HepG2 (cell line): ENCODE data around the gene SBNO1. TPM values are rescaled to one million over a fixed set of nuclear protein-coding genes. Genes with fewer than 3 reads are reported as not detected.
A peak's percentile ranks its signal among the peaks of the same experiment; 100 is the strongest.

Source experiments
- MZF1 ChIP-seq: sonication (generic); formaldehyde crosslinking; IDR thresholded peaks from 2 replicates; pipeline ENCODE4 v1.8.1; 2023; ENCODE audit warnings: mild to moderate bottlenecking, missing genetic modification reagents, borderline replicate concordance
- RAD51 ChIP-seq: fragments of 450-650 bp; IDR thresholded peaks from 2 replicates; pipeline ENCODE4 v1.6.1; 2016; ENCODE audit warnings: borderline replicate concordance
- SALL2 ChIP-seq: sonication (generic); formaldehyde crosslinking; IDR thresholded peaks from 2 replicates; pipeline ENCODE4 v1.8.1; 2023; ENCODE audit warnings: mild to moderate bottlenecking, missing genetic modification reagents, inconsistent platforms
- XRCC5 ChIP-seq: fragments of 200-400 bp; formaldehyde crosslinking; optimal IDR thresholded peaks from 2 replicates; pipeline ENCODE3; 2017; ENCODE audit warnings: mild to moderate bottlenecking, low read length
- ZFP36L2 ChIP-seq: sonication (generic); formaldehyde crosslinking; IDR thresholded peaks from 2 replicates; pipeline ENCODE4 v1.4.0; 2020; ENCODE audit warnings: missing genetic modification reagents
- ZNF121 ChIP-seq: sonication (generic); formaldehyde crosslinking; IDR thresholded peaks from 2 replicates; pipeline ENCODE4 v1.5.0; 2020; ENCODE audit warnings: mild to moderate bottlenecking, missing genetic modification reagents
- ZNF335 ChIP-seq: sonication (generic); formaldehyde crosslinking; IDR thresholded peaks from 2 replicates; pipeline ENCODE4 v1.4.0; 2020; ENCODE audit warnings: missing genetic modification reagents
- polyA plus RNA-seq, 8 experiments: library from polyadenylated mRNA; depleted of rRNA in 3 of 8; stranded (reverse) in 7 of 8; unstranded in 1 of 8; fragments of >200 nt; fragmentation: Illumina TruSeq in 4 of 8; extraction: Trizol in 4 of 8; gene quantifications; 2 replicates each; pipeline versions ENCODE4 v1.2.1 to v1.2.3, GENCODE V29; 2011 to 2016; ENCODE audit warnings: low read depth in 4 of 8, missing spikeins in 1 of 8, mixed read lengths in 1 of 8; ENCODE audit not compliant: insufficient read depth in 1 of 8
- total RNA-seq, 5 experiments: library from RNA; depleted of rRNA; stranded (reverse); fragments of >200 nt; fragmentation: Illumina TruSeq; extraction: Trizol; gene quantifications; 2 replicates each; pipeline ENCODE4 v1.2.3, GENCODE V29; 2016; ENCODE audit warnings: low read depth in 1 of 5
- TF ChIP-seq, protein P1 (sequence below): sonication (generic); formaldehyde crosslinking; IDR thresholded peaks from 2 replicates; pipeline ENCODE4 v1.4.0; 2020; ENCODE audit warnings: mild to moderate bottlenecking, missing genetic modification reagents
- TF ChIP-seq, protein P2 (sequence below): sonication (generic); formaldehyde crosslinking; IDR thresholded peaks from 2 replicates; pipeline ENCODE4 v1.9.0; 2021; ENCODE audit warnings: missing genetic modification reagents, borderline replicate concordance
- TF ChIP-seq, protein P3 (sequence below): sonication (generic); formaldehyde crosslinking; IDR thresholded peaks from 2 replicates; pipeline ENCODE4 v1.4.0; 2020; ENCODE audit warnings: missing genetic modification reagents
- TF ChIP-seq, protein P4 (sequence below): sonication (generic); formaldehyde crosslinking; IDR thresholded peaks from 2 replicates; pipeline ENCODE4 v1.8.0; 2023; ENCODE audit warnings: mild to moderate bottlenecking, missing genetic modification reagents

SBNO1 gene
- total and polyA plus RNA-seq, 2 of the 13 experiments (the other 11 are each of a cell fraction or from before 2014, with no cell fraction given), result 10.9 to 40.2 TPM

DNA sequence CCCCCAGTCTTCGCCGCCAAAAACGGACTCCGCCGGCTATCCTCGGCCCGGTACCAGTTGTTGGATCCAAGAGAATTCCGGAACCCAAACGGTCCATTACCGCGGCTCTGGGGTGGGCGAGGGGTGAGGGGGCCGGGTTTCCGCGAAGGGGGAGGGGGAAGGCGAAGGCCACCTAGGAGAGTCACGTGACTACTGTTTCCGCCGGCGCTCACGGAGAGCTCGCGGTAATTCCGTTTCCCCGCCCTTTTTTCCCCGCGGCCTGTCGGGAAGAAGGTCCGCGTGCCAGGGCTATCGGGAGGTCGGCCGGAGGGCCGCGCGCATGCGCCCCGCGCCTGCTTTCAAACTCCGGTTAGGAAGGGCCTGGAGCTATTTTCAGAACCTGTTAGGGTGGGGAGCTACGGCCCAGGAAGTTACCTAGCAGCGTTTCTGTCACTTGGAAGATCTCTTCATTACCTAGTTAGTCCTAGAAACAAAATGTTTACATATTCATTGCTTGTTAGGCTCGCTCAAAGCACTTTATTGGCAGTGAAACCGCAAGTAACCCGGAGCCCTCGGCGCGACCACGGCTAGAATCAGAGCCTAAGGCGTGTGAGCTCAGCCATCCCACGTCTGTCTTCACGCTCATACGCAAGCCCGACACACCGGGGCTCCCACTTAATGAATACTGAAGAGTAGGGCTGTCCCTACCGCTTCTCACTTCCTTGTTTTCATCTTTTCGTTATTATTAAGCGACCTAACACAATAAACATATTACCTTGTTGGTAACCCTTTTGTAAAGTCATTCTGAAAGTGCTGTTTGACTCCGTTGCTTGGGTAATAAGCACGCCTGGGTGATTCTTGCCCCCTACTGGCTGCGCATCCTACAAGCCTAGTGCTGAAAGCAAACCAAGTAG lies 624 bp upstream of the SBNO1 start (continued):
- TF ChIP-seq, protein P1, sequence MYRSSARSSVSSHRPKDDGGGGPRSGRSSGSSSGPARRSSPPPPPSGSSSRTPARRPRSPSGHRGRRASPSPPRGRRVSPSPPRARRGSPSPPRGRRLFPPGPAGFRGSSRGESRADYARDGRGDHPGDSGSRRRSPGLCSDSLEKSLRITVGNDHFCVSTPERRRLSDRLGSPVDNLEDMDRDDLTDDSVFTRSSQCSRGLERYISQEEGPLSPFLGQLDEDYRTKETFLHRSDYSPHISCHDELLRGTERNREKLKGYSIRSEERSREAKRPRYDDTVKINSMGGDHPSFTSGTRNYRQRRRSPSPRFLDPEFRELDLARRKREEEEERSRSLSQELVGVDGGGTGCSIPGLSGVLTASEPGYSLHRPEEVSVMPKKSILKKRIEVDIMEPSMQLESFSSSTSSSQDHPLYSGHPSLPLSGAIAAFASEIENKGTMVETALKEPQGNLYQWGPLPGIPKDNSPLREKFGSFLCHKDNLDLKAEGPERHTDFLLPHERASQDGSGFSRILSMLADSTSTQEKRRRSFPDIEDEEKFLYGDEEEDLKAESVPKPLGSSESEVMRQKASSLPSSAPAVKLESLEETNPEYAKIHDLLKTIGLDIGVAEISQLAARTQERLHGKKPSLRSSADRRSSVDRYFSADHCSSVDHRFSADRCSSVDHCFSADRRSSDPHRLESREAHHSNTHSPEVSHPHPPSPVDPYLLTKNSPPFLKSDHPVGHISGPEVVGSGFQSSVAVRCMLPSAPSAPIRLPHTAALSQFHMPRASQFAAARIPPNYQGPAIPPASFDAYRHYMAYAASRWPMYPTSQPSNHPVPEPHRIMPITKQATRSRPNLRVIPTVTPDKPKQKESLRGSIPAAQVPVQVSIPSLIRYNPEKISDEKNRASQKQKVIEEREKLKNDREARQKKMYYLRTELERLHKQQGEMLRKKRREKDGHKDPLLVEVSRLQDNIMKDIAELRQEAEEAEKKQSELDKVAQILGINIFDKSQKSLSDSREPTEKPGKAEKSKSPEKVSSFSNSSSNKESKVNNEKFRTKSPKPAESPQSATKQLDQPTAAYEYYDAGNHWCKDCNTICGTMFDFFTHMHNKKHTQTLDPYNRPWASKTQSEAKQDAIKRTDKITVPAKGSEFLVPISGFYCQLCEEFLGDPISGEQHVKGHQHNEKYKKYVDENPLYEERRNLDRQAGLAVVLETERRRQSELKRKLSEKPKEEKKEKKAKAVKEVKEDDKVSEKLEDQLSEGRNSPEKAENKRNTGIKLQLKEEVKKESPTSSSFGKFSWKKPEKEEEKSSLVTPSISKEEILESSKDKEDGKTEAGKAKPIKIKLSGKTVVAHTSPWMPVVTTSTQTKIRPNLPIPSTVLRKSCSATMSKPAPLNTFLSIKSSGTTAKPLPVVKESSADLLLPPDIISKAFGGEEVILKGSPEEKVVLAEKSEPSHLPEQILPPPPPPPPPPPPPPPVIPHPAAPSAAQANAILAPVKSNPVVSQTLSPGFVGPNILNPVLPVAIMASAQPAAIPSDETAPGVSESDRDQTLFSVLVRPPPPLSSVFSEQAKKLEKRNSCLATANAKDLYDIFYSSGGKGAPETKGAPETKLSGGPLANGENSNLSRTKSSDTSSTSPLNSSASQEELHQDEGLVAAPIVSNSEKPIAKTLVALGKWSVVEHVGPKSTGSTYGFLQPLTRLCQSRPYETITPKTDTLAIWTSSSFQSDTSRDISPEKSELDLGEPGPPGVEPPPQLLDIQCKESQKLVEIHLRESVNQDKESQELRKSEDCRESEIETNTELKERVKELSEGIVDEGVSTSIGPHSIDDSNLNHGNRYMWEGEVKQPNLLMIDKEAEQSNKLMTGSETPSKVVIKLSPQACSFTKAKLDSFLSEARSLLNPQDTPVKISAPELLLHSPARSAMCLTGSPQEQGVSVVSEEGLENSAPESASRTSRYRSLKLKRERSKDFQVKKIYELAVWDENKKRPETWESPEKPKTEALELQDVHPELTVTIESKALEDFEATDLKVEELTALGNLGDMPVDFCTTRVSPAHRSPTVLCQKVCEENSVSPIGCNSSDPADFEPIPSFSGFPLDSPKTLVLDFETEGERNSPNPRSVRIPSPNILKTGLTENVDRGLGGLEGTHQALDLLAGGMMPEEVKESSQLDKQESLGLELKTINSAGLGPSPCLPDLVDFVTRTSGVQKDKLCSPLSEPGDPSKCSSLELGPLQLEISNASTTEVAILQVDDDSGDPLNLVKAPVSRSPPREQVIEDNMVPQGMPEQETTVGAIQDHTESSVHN (CRISPR knock-in tag), result no peak
- TF ChIP-seq ZNF335 (CRISPR knock-in tag) (no peak), ZFP36L2 (CRISPR knock-in tag) (no peak), ZNF121 (no peak), XRCC5 (peak; percentile 47), MZF1 (CRISPR knock-in tag) (no peak), SALL2 (CRISPR knock-in tag) (peak; percentile 78; the same call in 1 of the 2 replicates), RAD51 (peak; percentile 97)
- TF ChIP-seq, protein P2, sequence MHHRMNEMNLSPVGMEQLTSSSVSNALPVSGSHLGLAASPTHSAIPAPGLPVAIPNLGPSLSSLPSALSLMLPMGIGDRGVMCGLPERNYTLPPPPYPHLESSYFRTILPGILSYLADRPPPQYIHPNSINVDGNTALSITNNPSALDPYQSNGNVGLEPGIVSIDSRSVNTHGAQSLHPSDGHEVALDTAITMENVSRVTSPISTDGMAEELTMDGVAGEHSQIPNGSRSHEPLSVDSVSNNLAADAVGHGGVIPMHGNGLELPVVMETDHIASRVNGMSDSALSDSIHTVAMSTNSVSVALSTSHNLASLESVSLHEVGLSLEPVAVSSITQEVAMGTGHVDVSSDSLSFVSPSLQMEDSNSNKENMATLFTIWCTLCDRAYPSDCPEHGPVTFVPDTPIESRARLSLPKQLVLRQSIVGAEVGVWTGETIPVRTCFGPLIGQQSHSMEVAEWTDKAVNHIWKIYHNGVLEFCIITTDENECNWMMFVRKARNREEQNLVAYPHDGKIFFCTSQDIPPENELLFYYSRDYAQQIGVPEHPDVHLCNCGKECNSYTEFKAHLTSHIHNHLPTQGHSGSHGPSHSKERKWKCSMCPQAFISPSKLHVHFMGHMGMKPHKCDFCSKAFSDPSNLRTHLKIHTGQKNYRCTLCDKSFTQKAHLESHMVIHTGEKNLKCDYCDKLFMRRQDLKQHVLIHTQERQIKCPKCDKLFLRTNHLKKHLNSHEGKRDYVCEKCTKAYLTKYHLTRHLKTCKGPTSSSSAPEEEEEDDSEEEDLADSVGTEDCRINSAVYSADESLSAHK (CRISPR knock-in tag), result no peak
- TF ChIP-seq, protein P3, sequence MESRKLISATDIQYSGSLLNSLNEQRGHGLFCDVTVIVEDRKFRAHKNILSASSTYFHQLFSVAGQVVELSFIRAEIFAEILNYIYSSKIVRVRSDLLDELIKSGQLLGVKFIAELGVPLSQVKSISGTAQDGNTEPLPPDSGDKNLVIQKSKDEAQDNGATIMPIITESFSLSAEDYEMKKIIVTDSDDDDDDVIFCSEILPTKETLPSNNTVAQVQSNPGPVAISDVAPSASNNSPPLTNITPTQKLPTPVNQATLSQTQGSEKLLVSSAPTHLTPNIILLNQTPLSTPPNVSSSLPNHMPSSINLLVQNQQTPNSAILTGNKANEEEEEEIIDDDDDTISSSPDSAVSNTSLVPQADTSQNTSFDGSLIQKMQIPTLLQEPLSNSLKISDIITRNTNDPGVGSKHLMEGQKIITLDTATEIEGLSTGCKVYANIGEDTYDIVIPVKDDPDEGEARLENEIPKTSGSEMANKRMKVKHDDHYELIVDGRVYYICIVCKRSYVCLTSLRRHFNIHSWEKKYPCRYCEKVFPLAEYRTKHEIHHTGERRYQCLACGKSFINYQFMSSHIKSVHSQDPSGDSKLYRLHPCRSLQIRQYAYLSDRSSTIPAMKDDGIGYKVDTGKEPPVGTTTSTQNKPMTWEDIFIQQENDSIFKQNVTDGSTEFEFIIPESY (CRISPR knock-in tag), result no peak
- TF ChIP-seq, protein P4, sequence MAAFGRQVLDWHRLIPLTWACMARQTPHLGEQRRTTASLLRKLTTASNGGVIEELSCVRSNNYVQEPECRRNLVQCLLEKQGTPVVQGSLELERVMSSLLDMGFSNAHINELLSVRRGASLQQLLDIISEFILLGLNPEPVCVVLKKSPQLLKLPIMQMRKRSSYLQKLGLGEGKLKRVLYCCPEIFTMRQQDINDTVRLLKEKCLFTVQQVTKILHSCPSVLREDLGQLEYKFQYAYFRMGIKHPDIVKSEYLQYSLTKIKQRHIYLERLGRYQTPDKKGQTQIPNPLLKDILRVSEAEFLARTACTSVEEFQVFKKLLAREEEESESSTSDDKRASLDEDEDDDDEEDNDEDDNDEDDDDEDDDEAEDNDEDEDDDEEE (CRISPR knock-in tag), result no peak
